ENCODE results near the gene MYBPC2. TPM values are rescaled to one million over a fixed set of nuclear protein-coding genes. Genes with fewer than 3 reads are reported as not detected.
A peak's percentile ranks its signal among the peaks of the same experiment; 100 is the strongest.

The MYBPC2 gene
- total RNA-seq, 2 donors from 2014 or later, result not detected

DNA sequence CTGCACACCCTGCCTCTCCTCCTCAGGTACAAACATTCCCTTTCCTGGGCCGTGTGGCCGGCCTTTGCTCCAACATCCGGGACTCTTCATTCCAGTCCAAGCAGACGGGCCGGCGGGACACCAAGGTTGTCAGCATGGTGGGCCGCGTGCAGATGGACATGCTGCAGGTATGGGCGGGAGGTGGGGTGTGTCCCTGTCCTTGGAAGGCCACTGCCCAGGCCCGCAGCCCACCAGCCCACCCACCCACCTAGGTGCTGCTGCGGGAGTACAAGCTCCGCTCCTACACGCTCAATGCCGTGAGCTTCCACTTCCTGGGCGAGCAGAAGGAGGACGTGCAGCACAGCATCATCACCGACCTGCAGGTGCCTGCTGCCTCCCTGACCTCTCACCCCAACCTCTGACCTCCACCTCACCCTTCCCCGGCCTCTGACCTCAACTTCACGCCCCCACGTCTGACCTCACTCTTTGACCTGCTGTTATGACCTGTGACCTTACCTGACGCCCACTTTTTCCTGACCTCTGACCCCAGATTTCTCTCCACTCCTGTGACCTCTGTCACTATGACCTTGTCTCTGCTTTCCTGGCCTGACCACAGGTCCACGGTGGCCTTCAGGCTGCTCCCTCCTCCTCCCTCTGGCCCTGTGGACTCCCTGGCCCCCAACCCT is 26.4 kb upstream of the MYBPC2 start:
- Histone ChIP-seq H3K27me3 (no peaks in the 10 kb centered on the region), H3K4me1 (no peaks in the 10 kb centered on the region), H3K4me3 (no peak overlapping the region), H3K27ac (no peak overlapping the region), H3K9ac (ENCODE audit: low read depth in 2 of 2, low read length in 2 of 2) (no peak overlapping the region), H3K36me3 (no peaks in the 10 kb centered on the region), H3K9me3 (no peaks in the 10 kb centered on the region)
- TF ChIP-seq CTCF (IDR thresholded peaks at IDR 0.05), result no peak
- DNase-seq, result no peak
- intact Hi-C loops (cut with DNase I), result no loop called here

- DNase-seq, result no peak
- Histone ChIP-seq H3K4me3 (no peak overlapping the region), H3K4me1 (no peaks in the 10 kb centered on the region), H3K9me3 (no peaks in the 10 kb centered on the region), H3K27ac (no peak overlapping the region), H3K9ac (ENCODE audit: low read depth in 2 of 2, low read length in 2 of 2) (no peak overlapping the region), H3K27me3 (no peaks in the 10 kb centered on the region), H3K36me3 (no peaks in the 10 kb centered on the region)
- no peak for TF ChIP-seq CTCF (IDR thresholded peaks at IDR 0.05)
- intact Hi-C loops (cut with DNase I), result no loop called here
Observed at GRCh38 chr19:50406829-50407228, 25.9 kb upstream of the MYBPC2 start.

DNA sequence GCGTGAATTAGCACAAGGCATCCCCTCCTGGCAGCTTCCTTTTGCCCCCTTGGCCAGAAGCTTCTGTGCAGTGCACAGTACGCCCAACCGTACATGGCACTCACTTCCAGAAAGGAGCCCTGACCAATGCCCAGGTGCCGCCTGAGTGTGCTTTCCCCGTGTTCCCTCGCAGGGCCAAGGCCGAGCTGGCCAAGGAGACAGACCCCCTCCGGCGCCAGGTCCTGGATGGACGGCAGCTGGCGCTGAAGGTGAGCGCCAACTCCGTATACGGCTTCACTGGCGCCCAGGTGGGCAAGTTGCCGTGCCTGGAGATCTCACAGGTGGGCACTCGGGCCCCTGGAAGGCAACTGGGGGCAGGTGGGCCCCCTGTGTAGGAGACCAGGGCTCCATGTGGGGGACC is 23.3 kb upstream of the MYBPC2 start:
- H3K9me3 ChIP-seq, result no peaks in the 10 kb centered on the region
- no peak overlapping the region for H3K27ac ChIP-seq
- TF ChIP-seq CTCF (IDR thresholded peaks at IDR 0.05), result no peak
- DNase-seq, result no peak
- intact Hi-C loops (cut with DNase I), result no loop called here
- H3K4me3 ChIP-seq, result no peak overlapping the region
- no peaks in the 10 kb centered on the region for H3K36me3 ChIP-seq
- H3K4me1 ChIP-seq, result no peaks in the 10 kb centered on the region
- H3K9ac ChIP-seq (ENCODE audit: low read depth in 2 of 2, low read length in 2 of 2), result no peak overlapping the region
- H3K27me3 ChIP-seq, result no peaks in the 10 kb centered on the region

- H3K36me3 ChIP-seq, result no peaks in the 10 kb centered on the region
Observed at GRCh38 chr19:50410109-50410508, 22.6 kb upstream of the MYBPC2 start.

DNA sequence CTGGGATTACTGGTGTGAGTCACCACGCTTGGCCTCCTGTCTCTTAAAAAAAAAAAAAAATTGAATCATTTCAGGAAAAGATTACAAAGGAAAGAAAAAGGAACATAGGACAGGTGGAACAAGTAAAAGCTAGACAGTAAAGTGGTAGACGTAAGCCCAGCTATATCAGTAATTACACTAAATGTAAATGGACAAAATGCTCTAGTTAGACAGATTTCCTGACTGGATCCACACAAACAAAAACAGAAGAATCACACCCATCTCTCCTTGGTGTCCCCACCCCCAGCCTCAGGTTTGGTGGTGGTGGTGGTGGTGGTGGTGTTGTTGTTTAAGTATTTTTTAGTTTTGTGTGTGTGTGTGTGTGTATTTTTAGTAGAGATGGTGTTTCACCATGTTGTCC is 20.3 kb upstream of the MYBPC2 start:
- H3K9ac ChIP-seq (ENCODE audit: low read depth in 2 of 2, low read length in 2 of 2), result no peak overlapping the region
- H3K4me3 ChIP-seq, result no peak overlapping the region
- no peaks in the 10 kb centered on the region for H3K9me3 ChIP-seq
- intact Hi-C loops (cut with DNase I), result loop anchor here (5.0 kb wide), 1 partner anchor 45 kb away; the partner anchor contains the start of gene NAPSA
- peaks cover 5% of the 10 kb centered on the region for H3K4me1 ChIP-seq
- no peaks in the 10 kb centered on the region for H3K36me3 ChIP-seq
- no peak for DNase-seq
- no peak for TF ChIP-seq CTCF (IDR thresholded peaks at IDR 0.05)
- no peaks in the 10 kb centered on the region for H3K27me3 ChIP-seq
- no peak overlapping the region for H3K27ac ChIP-seq

More at GRCh38 chr19:50410109-50410508, 22.6 kb upstream of the MYBPC2 start:
- no peak for TF ChIP-seq CTCF (IDR thresholded peaks at IDR 0.05)
- H3K4me1 ChIP-seq, result no peaks in the 10 kb centered on the region
- H3K9me3 ChIP-seq, result no peaks in the 10 kb centered on the region
- no peak overlapping the region for H3K9ac ChIP-seq (ENCODE audit: low read depth in 2 of 2, low read length in 2 of 2)
- intact Hi-C loops (cut with DNase I), result loop anchor here (5.0 kb wide), 1 partner anchor 43 kb away; the partner anchor contains the start of gene NAPSA
- H3K27ac ChIP-seq, result peak overlapping the region; percentile 53
- H3K27me3 ChIP-seq, result no peaks in the 10 kb centered on the region
- DNase-seq, result no peak
- H3K4me3 ChIP-seq, result no peak overlapping the region

Measured in colonic mucosa (tissue), 4 donors.